ENCODE results near the gene FAM107B.
"Not testable (repeated sequence)": the region's sequence is repeated elsewhere in the genome, so short reads cannot be mapped to it uniquely, and the experiment has no call there.

FAM107B gene

GRCh38 chr10:14659626-14660196 lies 115.0 kb downstream of the FAM107B start:
- DNase-seq, result peak; percentile 93 to 95

GRCh38 chr10:14659137-14659536 lies 115.6 kb downstream of the FAM107B start:
- not testable (repeated sequence) for DNase-seq

GRCh38 chr10:14658331-14659127 lies 116.2 kb downstream of the FAM107B start:
- DNase-seq, result no peak

GRCh38 chr10:14656052-14656730 lies 118.5 kb downstream of the FAM107B start:
- DNase-seq, result no peak

- DNase-seq, result no peak
Measured at GRCh38 chr10:14654821-14655382, 119.8 kb downstream of the FAM107B start.

GRCh38 chr10:14653271-14654161 lies 121.2 kb downstream of the FAM107B start:
- peak; percentile 21 to 33 for DNase-seq

GRCh38 chr10:14652816-14653215 lies 121.9 kb downstream of the FAM107B start:
- DNase-seq, result no peak

- DNase-seq, result no peak
Measured at GRCh38 chr10:14652067-14652466, 122.6 kb downstream of the FAM107B start.

GRCh38 chr10:14649739-14650138 lies 125.0 kb downstream of the FAM107B start:
- DNase-seq, result no peak

- DNase-seq, result no peak
Measured at GRCh38 chr10:14648946-14649345, 125.8 kb downstream of the FAM107B start.

GRCh38 chr10:14648005-14648765 lies 126.5 kb downstream of the FAM107B start:
- DNase-seq, result peak; percentile 94

GRCh38 chr10:14645239-14645960 lies 129.3 kb downstream of the FAM107B start:
- no peak for DNase-seq

- no peak for DNase-seq
Measured at GRCh38 chr10:14639637-14640036, 135.1 kb downstream of the FAM107B start.

GRCh38 chr10:14635043-14635710 lies 139.5 kb downstream of the FAM107B start:
- no peak for DNase-seq

- DNase-seq, result not testable (repeated sequence)
Measured at GRCh38 chr10:14634572-14634971, 140.1 kb downstream of the FAM107B start.

GRCh38 chr10:14625765-14626525 lies 148.8 kb downstream of the FAM107B start:
- peak; percentile 24 to 50 for DNase-seq

- DNase-seq, result no peak
Measured at GRCh38 chr10:14625192-14625631, 149.5 kb downstream of the FAM107B start.

- DNase-seq, result no peak
Measured at GRCh38 chr10:14624600-14624999, 150.1 kb downstream of the FAM107B start.

- DNase-seq, result no peak
Measured at GRCh38 chr10:14623931-14624330, 150.8 kb downstream of the FAM107B start.

GRCh38 chr10:14621037-14621436 lies 153.7 kb downstream of the FAM107B start:
- no peak for DNase-seq
